Measurements from ENCODE around the gene SEPTIN2.

Gene SEPTIN2

GRCh38 chr2:241302759-241303651 is 12.7 kb upstream of the SEPTIN2 start:
- peaks cover 12% of the 10 kb centered on the region for H3K79me1 ChIP-seq (ENCODE audit: low read depth, low read length)
- H3K36me3 ChIP-seq (replicated peaks in 1 of 2; ENCODE audit: control insufficient read depth in 2 of 2, insufficient read depth in 2 of 2, low read length in 2 of 2) = peaks cover 0 to 6% of the 10 kb centered on the region in 2 donors
- no peak overlapping the region for H2BK12ac ChIP-seq (ENCODE audit: low read length)
- no peak overlapping the region for H2BK120ac ChIP-seq (ENCODE audit: low read depth, low read length)
- no peak overlapping the region for H2AFZ ChIP-seq (ENCODE audit: low read length)
- H3K23ac ChIP-seq (ENCODE audit: low read depth, low read length, poor library complexity) = no peak overlapping the region
- no peak overlapping the region for H4K91ac ChIP-seq (ENCODE audit: low read depth, low read length, poor library complexity)
- no CpG with 5 or more reads among the region's 13 CpGs for WGBS, 2 donors (ENCODE audit: extremely low coverage in 2 of 2, insufficient read length in 2 of 2, insufficient replicate concordance in 1 of 2)
- H3K14ac ChIP-seq (ENCODE audit: low read length) = no peak overlapping the region
- H3K27ac ChIP-seq (replicated peaks; ENCODE audit: low read length) = no peak overlapping the region
- H3K4ac ChIP-seq (ENCODE audit: low read length) = no peak overlapping the region
- no peaks in the 10 kb centered on the region for H3K9me3 ChIP-seq (replicated peaks in 1 of 2; ENCODE audit: control insufficient read depth in 2 of 2, insufficient read depth in 1 of 2, low read depth in 1 of 2, low read length in 2 of 2)
- H3K4me1 ChIP-seq (ENCODE audit: control insufficient read depth in 2 of 2, insufficient read depth in 1 of 2, low read depth in 1 of 2, low read length in 2 of 2) = no peaks in the 10 kb centered on the region
- H2BK5ac ChIP-seq (ENCODE audit: low read length) = no peak overlapping the region
- H3K9ac ChIP-seq (ENCODE audit: low read depth, low read length, poor library complexity) = no peak overlapping the region
- no peaks in the 10 kb centered on the region for H3K27me3 ChIP-seq (ENCODE audit: control insufficient read depth in 3 of 3, insufficient read depth in 3 of 3, low read depth in 1 of 3, low read length in 3 of 3)
- H3K4me2 ChIP-seq (ENCODE audit: insufficient read depth, low read length, poor library complexity, severe bottlenecking) = no peak overlapping the region
- H2BK15ac ChIP-seq (ENCODE audit: low read length) = no peak overlapping the region
- DNase-seq (ENCODE audit: low spot score) = no peak
- H2AK5ac ChIP-seq (ENCODE audit: low read depth, low read length) = no peak overlapping the region
- no peak overlapping the region for H3K18ac ChIP-seq (ENCODE audit: low read length)
- no peak overlapping the region for H3K4me3 ChIP-seq (ENCODE audit: low read length in 2 of 2)
- no peak overlapping the region for H4K8ac ChIP-seq (ENCODE audit: low read depth, low read length)

GRCh38 chr2:241304039-241304670 is 11.6 kb upstream of the SEPTIN2 start:
- Histone ChIP-seq H3K14ac (ENCODE audit: low read length) (no peak overlapping the region), H3K27ac (replicated peaks; ENCODE audit: low read length) (no peak overlapping the region), H4K8ac (ENCODE audit: low read depth, low read length) (no peak overlapping the region), H3K4me1 (ENCODE audit: control insufficient read depth in 2 of 2, insufficient read depth in 1 of 2, low read depth in 1 of 2, low read length in 2 of 2) (no peaks in the 10 kb centered on the region), H2AFZ (ENCODE audit: low read length) (no peak overlapping the region), H4K91ac (ENCODE audit: low read depth, low read length, poor library complexity) (no peak overlapping the region), H3K18ac (ENCODE audit: low read length) (no peak overlapping the region), H3K4ac (ENCODE audit: low read length) (no peak overlapping the region), H2BK12ac (ENCODE audit: low read length) (no peak overlapping the region), H2AK5ac (ENCODE audit: low read depth, low read length) (no peak overlapping the region), H2BK5ac (ENCODE audit: low read length) (no peak overlapping the region), H3K4me2 (ENCODE audit: insufficient read depth, low read length, poor library complexity, severe bottlenecking) (no peak overlapping the region), H3K36me3 (replicated peaks in 1 of 2; ENCODE audit: control insufficient read depth in 2 of 2, insufficient read depth in 2 of 2, low read length in 2 of 2) (peaks cover 0 to 18% of the 10 kb centered on the region in 2 donors), H2BK120ac (ENCODE audit: low read depth, low read length) (no peak overlapping the region), H3K9ac (ENCODE audit: low read depth, low read length, poor library complexity) (no peak overlapping the region), H3K4me3 (ENCODE audit: low read length in 2 of 2) (no peak overlapping the region), H3K9me3 (replicated peaks in 1 of 2; ENCODE audit: control insufficient read depth in 2 of 2, insufficient read depth in 1 of 2, low read depth in 1 of 2, low read length in 2 of 2) (no peaks in the 10 kb centered on the region), H3K27me3 (ENCODE audit: control insufficient read depth in 3 of 3, insufficient read depth in 3 of 3, low read depth in 1 of 3, low read length in 3 of 3) (no peaks in the 10 kb centered on the region), H3K79me1 (ENCODE audit: low read depth, low read length) (peaks cover 16% of the 10 kb centered on the region), H2BK15ac (ENCODE audit: low read length) (no peak overlapping the region), H3K23ac (ENCODE audit: low read depth, low read length, poor library complexity) (no peak overlapping the region)
- DNase-seq (ENCODE audit: low spot score) = no peak
- no CpG with 5 or more reads among the region's 5 CpGs for WGBS, 2 donors (ENCODE audit: extremely low coverage in 2 of 2, insufficient read length in 2 of 2, insufficient replicate concordance in 1 of 2)

GRCh38 chr2:241307055-241307454 is 8.7 kb upstream of the SEPTIN2 start:
- Histone ChIP-seq H3K9ac (ENCODE audit: low read depth, low read length, poor library complexity) (no peak overlapping the region), H3K4me1 (ENCODE audit: control insufficient read depth in 2 of 2, insufficient read depth in 1 of 2, low read depth in 1 of 2, low read length in 2 of 2) (no peaks in the 10 kb centered on the region), H3K14ac (ENCODE audit: low read length) (no peak overlapping the region), H2BK15ac (ENCODE audit: low read length) (no peak overlapping the region), H2AK5ac (ENCODE audit: low read depth, low read length) (no peak overlapping the region), H3K79me1 (ENCODE audit: low read depth, low read length) (peaks cover 14% of the 10 kb centered on the region), H3K36me3 (replicated peaks in 1 of 2; ENCODE audit: control insufficient read depth in 2 of 2, insufficient read depth in 2 of 2, low read length in 2 of 2) (peaks cover 0 to 18% of the 10 kb centered on the region in 2 donors), H3K4ac (ENCODE audit: low read length) (no peak overlapping the region), H2AFZ (ENCODE audit: low read length) (no peak overlapping the region), H3K4me2 (ENCODE audit: insufficient read depth, low read length, poor library complexity, severe bottlenecking) (no peak overlapping the region), H3K9me3 (replicated peaks in 1 of 2; ENCODE audit: control insufficient read depth in 2 of 2, insufficient read depth in 1 of 2, low read depth in 1 of 2, low read length in 2 of 2) (no peaks in the 10 kb centered on the region), H3K27me3 (ENCODE audit: control insufficient read depth in 3 of 3, insufficient read depth in 3 of 3, low read depth in 1 of 3, low read length in 3 of 3) (no peaks in the 10 kb centered on the region), H2BK5ac (ENCODE audit: low read length) (no peak overlapping the region), H4K8ac (ENCODE audit: low read depth, low read length) (no peak overlapping the region), H2BK120ac (ENCODE audit: low read depth, low read length) (no peak overlapping the region), H3K4me3 (ENCODE audit: low read length in 2 of 2) (no peak overlapping the region), H3K23ac (ENCODE audit: low read depth, low read length, poor library complexity) (no peak overlapping the region), H3K27ac (replicated peaks; ENCODE audit: low read length) (no peak overlapping the region), H2BK12ac (ENCODE audit: low read length) (no peak overlapping the region), H4K91ac (ENCODE audit: low read depth, low read length, poor library complexity) (no peak overlapping the region), H3K18ac (ENCODE audit: low read length) (no peak overlapping the region)
- DNase-seq (ENCODE audit: low spot score) = no peak
- WGBS, 2 donors (ENCODE audit: extremely low coverage in 2 of 2, insufficient read length in 2 of 2, insufficient replicate concordance in 1 of 2) = no CpG with 5 or more reads among the region's 6 CpGs

- H2BK5ac ChIP-seq (ENCODE audit: low read length) = no peak overlapping the region
- H4K8ac ChIP-seq (ENCODE audit: low read depth, low read length) = no peak overlapping the region
- H3K9me3 ChIP-seq (replicated peaks in 1 of 2; ENCODE audit: control insufficient read depth in 2 of 2, insufficient read depth in 1 of 2, low read depth in 1 of 2, low read length in 2 of 2) = no peaks in the 10 kb centered on the region
- H3K4me1 ChIP-seq (ENCODE audit: control insufficient read depth in 2 of 2, insufficient read depth in 1 of 2, low read depth in 1 of 2, low read length in 2 of 2) = no peaks in the 10 kb centered on the region
- H3K27me3 ChIP-seq (ENCODE audit: control insufficient read depth in 3 of 3, insufficient read depth in 3 of 3, low read depth in 1 of 3, low read length in 3 of 3) = no peaks in the 10 kb centered on the region
- no peak overlapping the region for H3K18ac ChIP-seq (ENCODE audit: low read length)
- no peak overlapping the region for H2AFZ ChIP-seq (ENCODE audit: low read length)
- no peak overlapping the region for H3K14ac ChIP-seq (ENCODE audit: low read length)
- H2BK12ac ChIP-seq (ENCODE audit: low read length) = no peak overlapping the region
- H4K91ac ChIP-seq (ENCODE audit: low read depth, low read length, poor library complexity) = no peak overlapping the region
- H3K23ac ChIP-seq (ENCODE audit: low read depth, low read length, poor library complexity) = no peak overlapping the region
- no peak overlapping the region for H2BK120ac ChIP-seq (ENCODE audit: low read depth, low read length)
- peaks cover 14% of the 10 kb centered on the region for H3K79me1 ChIP-seq (ENCODE audit: low read depth, low read length)
- H3K4me2 ChIP-seq (ENCODE audit: insufficient read depth, low read length, poor library complexity, severe bottlenecking) = no peak overlapping the region
- DNase-seq (ENCODE audit: low spot score) = no peak
- no peak overlapping the region for H2AK5ac ChIP-seq (ENCODE audit: low read depth, low read length)
- no CpG with 5 or more reads among the region's 5 CpGs for WGBS, 2 donors (ENCODE audit: extremely low coverage in 2 of 2, insufficient read length in 2 of 2, insufficient replicate concordance in 1 of 2)
- no peak overlapping the region for H3K27ac ChIP-seq (replicated peaks; ENCODE audit: low read length)
- no peak overlapping the region for H2BK15ac ChIP-seq (ENCODE audit: low read length)
- H3K4ac ChIP-seq (ENCODE audit: low read length) = no peak overlapping the region
- no peak overlapping the region for H3K9ac ChIP-seq (ENCODE audit: low read depth, low read length, poor library complexity)
- H3K4me3 ChIP-seq (ENCODE audit: low read length in 2 of 2) = no peak overlapping the region
- H3K36me3 ChIP-seq (replicated peaks in 1 of 2; ENCODE audit: control insufficient read depth in 2 of 2, insufficient read depth in 2 of 2, low read length in 2 of 2) = peaks cover 0 to 18% of the 10 kb centered on the region in 2 donors
Observed at GRCh38 chr2:241308267-241308666, 7.5 kb upstream of the SEPTIN2 start.
